ENCODE data around the gene CCNT1.

DNA sequence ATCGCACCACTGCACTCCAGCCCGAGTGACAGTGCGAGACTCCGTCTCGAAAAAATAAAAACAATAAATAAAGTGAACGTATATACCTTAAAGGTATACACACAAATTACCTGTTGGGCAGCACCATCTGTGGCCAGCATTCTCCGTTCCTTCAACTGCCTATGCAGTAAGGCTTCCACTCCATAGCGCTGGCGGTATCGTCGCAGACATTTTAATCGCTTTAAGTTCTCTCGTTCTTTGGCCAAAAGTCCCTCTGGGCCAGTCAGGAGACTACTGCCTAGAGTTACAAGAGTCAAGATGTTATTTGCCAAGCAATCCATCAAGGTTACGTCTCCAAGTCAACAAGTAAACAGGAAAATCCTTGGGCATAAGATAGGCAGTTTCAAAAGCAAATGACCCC, 47.5 kb downstream of the CCNT1 start:
- TF ChIP-seq, protein P1, sequence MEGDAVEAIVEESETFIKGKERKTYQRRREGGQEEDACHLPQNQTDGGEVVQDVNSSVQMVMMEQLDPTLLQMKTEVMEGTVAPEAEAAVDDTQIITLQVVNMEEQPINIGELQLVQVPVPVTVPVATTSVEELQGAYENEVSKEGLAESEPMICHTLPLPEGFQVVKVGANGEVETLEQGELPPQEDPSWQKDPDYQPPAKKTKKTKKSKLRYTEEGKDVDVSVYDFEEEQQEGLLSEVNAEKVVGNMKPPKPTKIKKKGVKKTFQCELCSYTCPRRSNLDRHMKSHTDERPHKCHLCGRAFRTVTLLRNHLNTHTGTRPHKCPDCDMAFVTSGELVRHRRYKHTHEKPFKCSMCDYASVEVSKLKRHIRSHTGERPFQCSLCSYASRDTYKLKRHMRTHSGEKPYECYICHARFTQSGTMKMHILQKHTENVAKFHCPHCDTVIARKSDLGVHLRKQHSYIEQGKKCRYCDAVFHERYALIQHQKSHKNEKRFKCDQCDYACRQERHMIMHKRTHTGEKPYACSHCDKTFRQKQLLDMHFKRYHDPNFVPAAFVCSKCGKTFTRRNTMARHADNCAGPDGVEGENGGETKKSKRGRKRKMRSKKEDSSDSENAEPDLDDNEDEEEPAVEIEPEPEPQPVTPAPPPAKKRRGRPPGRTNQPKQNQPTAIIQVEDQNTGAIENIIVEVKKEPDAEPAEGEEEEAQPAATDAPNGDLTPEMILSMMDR (IDR thresholded peaks at IDR 0.05; ENCODE audit: low read depth, low read length) = no peak
- no peak for TF ChIP-seq EZH2phosphoT487 (IDR thresholded peaks at IDR 0.05; ENCODE audit: low read depth)

Data from OCI-LY3 (cell line).